ENCODE measurements around the gene MLC1.
A peak's percentile ranks its signal among the peaks of the same experiment; 100 is the strongest.

The MLC1 gene

DNA sequence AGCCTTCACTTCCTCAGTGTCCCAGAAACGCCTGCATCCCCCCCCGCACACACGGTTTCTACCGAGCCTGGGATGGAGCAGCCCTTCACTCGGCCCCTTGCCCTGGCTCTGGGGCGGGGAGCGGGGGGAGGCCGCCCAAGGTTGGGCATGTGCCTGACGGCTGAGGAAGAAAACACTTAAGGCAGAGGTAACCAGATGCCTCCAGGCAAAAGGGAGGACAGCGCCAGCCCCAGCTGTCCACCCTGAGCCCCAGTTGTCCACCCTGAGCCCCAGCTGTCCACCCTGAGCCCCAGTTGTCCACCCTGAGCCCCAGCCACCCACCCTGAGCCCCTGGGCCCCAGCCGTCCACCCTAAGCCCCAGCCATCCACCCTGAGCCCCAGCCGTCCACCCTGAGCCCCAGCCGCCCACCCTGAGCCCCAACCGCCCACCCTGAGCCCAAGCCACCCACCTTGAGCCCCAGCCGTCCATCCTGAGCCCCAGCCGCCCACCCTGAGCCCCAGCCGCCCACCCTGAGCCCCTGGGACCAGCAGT lies 23.3 kb downstream of the MLC1 start:
- no peak for DNase-seq (ENCODE audit: extremely low spot score)
- CTCF ChIA-PET = no interaction called here
- POLR2A ChIA-PET = no interaction called here
- TF ChIP-seq BHLHE40 (IDR thresholded peaks at IDR 0.05; ENCODE audit: borderline replicate concordance) = no peak

GRCh38 chr22:50061141-50061823 lies 23.9 kb downstream of the MLC1 start:
- no peak for DNase-seq (ENCODE audit: extremely low spot score)
- ChIA-PET CTCF (no interaction called here), POLR2A (no interaction called here)
- TF ChIP-seq SP1 (IDR thresholded peaks at IDR 0.05) (no peak), LEF1 (IDR thresholded peaks at IDR 0.05; ENCODE audit: borderline replicate concordance) (no peak)

DNA sequence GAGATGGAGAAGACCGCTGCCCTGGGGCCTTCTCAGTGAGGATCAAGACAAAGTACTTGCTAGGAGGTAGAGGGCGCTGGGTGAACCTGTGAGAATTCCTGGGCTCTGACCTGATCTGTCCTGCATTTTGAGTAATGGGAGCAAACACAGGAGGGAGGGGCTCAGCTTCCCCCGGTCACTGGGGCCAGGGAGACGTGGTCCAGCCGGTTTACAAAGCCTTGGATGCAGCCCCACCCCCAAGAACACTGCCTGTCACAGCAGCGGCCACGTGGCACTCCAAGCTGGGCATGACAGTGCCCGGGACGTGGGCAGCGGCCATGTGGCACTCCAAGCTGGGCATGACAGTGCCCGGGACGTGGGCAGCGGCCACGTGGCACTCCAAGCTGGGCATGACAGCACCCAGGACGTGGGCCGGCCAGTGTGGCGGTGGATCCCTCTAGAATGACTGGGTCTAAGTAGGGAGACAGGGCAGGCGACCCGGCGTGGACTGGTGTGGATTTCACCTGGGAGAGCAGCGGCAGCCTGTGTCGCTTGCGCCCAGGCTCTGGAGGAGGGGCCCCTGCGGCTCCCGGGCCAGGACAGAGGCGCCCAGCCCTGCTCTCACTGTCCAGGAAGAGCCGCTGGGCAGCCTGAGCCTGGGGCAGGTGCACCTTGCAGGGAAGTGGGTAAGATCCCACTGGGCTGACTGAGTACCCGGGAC lies 24.6 kb downstream of the MLC1 start:
- CTCF ChIA-PET = no interaction called here
- TF ChIP-seq L3MBTL2 (conservative IDR thresholded peaks at IDR 0.05) (no peak), ZNF384 (IDR thresholded peaks at IDR 0.05) (no peak), TARDBP (IDR thresholded peaks at IDR 0.05) (no peak), LEF1 (IDR thresholded peaks at IDR 0.05; ENCODE audit: borderline replicate concordance) (no peak), ELF4 (IDR thresholded peaks at IDR 0.05) (no peak), SP1 (IDR thresholded peaks at IDR 0.05) (no peak), ARNT (IDR thresholded peaks at IDR 0.05) (no peak), PKNOX1 (IDR thresholded peaks at IDR 0.05) (no peak), CTBP1 (IDR thresholded peaks at IDR 0.05; ENCODE audit: borderline replicate concordance) (no peak), FOXM1 (IDR thresholded peaks at IDR 0.05; ENCODE audit: borderline replicate concordance) (no peak), FOXA1 (IDR thresholded peaks at IDR 0.05) (no peak), FOXK2 (IDR thresholded peaks at IDR 0.05) (no peak), HDGF (IDR thresholded peaks at IDR 0.05; ENCODE audit: borderline replicate concordance) (no peak), NFRKB (IDR thresholded peaks at IDR 0.05) (no peak), SUZ12 (IDR thresholded peaks at IDR 0.05) (no peak), BHLHE40 (IDR thresholded peaks at IDR 0.05; ENCODE audit: borderline replicate concordance) (no peak)
- POLR2A ChIA-PET = no interaction called here
- no peak for DNase-seq (ENCODE audit: extremely low spot score)

- no peak for TF ChIP-seq ZNF384 (IDR thresholded peaks at IDR 0.05)
- no peak for TF ChIP-seq SP1 (IDR thresholded peaks at IDR 0.05)
- TF ChIP-seq FOXK2 (IDR thresholded peaks at IDR 0.05) = no peak
- TF ChIP-seq CTBP1 (IDR thresholded peaks at IDR 0.05; ENCODE audit: borderline replicate concordance) = no peak
- TF ChIP-seq FOXM1 (IDR thresholded peaks at IDR 0.05; ENCODE audit: borderline replicate concordance) = no peak
- no peak for TF ChIP-seq PKNOX1 (IDR thresholded peaks at IDR 0.05)
- no peak for TF ChIP-seq LEF1 (IDR thresholded peaks at IDR 0.05; ENCODE audit: borderline replicate concordance)
- TF ChIP-seq HDGF (IDR thresholded peaks at IDR 0.05; ENCODE audit: borderline replicate concordance) = no peak
- TF ChIP-seq ARNT (IDR thresholded peaks at IDR 0.05) = no peak
- TF ChIP-seq NFRKB (IDR thresholded peaks at IDR 0.05) = no peak
- no peak for DNase-seq (ENCODE audit: extremely low spot score)
- POLR2A ChIA-PET = no interaction called here
- CTCF ChIA-PET = interaction anchor here (1.0 to 1.1 kb wide), 2 partner anchors 26 to 29 kb away, joined by 3 to 4 read pairs; no protein-coding TSS in a partner anchor
These were observed 25.4 kb downstream of the MLC1 start for GRCh38 chr22:50059881-50060262.

DNA sequence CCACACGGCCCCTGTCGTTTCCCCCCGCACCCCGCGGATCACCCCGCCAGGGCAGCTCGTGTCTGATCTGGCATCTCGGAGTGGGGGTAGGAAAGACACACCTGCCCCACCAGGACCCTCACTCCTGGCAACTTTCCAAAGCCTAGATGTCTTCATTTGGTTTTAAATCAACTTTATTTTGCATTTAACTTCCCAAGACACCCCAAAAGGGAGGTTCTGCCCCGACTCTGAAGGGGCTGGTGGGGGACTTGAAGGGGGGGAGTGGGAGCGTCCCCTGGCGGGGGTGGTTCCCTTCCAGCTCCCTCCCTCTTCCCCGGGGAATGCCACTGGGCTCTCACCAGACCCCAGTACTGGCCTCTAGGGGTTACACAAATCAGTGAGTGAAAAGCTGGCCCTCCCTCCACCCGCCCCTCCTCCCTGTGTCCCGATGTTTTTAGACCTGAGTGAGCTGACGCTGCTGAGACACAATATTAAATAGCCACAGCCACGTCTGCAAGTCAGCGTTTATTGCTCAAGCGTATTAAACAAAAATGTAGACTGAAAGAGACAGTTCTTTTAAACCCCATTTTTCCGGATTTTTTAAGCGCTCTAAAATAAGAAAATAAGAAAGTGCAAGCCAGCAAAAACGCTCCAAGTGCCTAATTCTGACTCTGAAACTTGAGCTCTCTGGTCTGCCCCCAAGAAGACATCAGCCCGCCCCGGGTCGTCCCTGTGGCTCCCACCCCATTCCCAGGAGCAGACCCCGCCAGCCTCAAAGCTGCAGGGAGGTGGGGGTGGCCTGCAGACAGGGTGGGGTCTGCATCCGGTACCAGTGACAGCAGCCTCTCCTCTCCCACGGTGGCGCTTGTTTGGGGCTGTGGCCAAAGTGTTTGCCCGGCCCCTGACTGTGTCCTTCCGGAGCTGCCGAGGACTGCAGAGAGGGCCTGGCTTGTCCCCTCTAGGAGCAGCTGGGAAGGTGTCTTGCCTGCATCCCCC lies 26.0 kb downstream of the MLC1 start:
- peak; percentile 54 for DNase-seq (ENCODE audit: extremely low spot score)
- ChIA-PET CTCF (interaction anchor here (0.5 to 1.3 kb wide), 7 partner anchors 8 to 120 kb away, joined by 3 to 4 read pairs (median 3); no protein-coding TSS in a partner anchor), POLR2A (interaction anchor here (0.7 to 1.0 kb wide), 2 partner anchors 9 to 18 kb away, joined by 3 read pairs; no protein-coding TSS in a partner anchor)
- no peak for TF ChIP-seq ARNT (IDR thresholded peaks at IDR 0.05)
- no peak for TF ChIP-seq SUZ12 (IDR thresholded peaks at IDR 0.05)

DNA sequence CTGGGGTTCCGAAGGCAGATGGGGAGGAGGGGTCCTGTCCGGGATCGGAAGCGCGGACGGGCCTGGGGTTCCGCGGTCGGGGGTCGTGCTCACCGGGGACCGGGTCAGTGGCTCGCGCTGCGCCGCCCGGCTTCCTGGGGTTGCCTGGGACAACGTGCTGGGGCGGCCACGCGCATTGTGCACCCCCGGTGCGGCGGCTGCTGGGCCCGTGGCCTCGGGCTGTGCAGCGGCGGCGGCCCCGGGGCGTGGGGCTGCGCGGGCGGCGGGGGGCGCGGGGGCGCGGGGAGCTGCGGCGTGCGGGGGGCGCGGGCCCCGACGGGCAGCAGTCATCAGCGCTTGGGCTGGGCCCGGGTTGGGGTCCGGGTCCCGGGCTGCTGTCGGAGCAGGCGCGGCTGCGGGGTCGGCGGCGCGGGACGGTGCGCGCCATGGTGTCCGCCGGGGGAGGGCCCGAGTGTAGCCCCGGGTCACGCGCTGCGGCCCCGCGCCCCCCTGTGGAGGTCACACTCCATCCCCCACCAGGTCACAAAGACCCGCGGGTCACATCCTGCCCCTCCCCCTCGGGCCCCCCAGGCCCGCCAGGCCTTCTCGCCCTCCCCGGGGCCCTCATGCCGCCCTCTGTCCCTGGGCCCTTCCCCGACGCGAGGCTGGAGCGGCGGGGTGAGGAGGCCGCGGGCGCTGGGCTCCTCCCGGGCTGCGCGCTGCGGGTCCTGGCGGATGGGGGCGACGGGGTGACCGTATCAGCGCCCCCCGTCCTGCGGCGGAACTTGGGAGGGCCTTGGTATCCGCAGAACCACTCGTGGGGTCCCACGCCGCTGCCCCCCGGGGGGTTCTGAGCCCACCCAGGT lies 26.9 kb downstream of the MLC1 start, which contains the start of gene TTLL8:
TTLL8 (minus strand) TSS at position 238 of the 845 bp plus-strand sequence.
- ChIA-PET POLR2A (interaction anchor here (1.0 kb wide), 1 partner anchor 19 kb away, joined by 3 read pairs; no protein-coding TSS in a partner anchor), CTCF (interaction anchor here (1.1 to 1.3 kb wide), 2 partner anchors 8 to 62 kb away, joined by 3 read pairs; no protein-coding TSS in a partner anchor)
- no peak for DNase-seq (ENCODE audit: extremely low spot score)

More for the DNA sequence above, 26.9 kb downstream of the MLC1 start, which contains the start of gene TTLL8:
- TF ChIP-seq FOXA1 (IDR thresholded peaks at IDR 0.05) (no peak), NFRKB (IDR thresholded peaks at IDR 0.05) (no peak), FOXM1 (IDR thresholded peaks at IDR 0.05; ENCODE audit: borderline replicate concordance) (no peak), L3MBTL2 (conservative IDR thresholded peaks at IDR 0.05) (no peak), ARNT (IDR thresholded peaks at IDR 0.05) (no peak), HDGF (IDR thresholded peaks at IDR 0.05; ENCODE audit: borderline replicate concordance) (no peak), ZNF384 (IDR thresholded peaks at IDR 0.05) (no peak), SP1 (IDR thresholded peaks at IDR 0.05) (no peak), LEF1 (IDR thresholded peaks at IDR 0.05; ENCODE audit: borderline replicate concordance) (no peak), PKNOX1 (IDR thresholded peaks at IDR 0.05) (no peak), SUZ12 (IDR thresholded peaks at IDR 0.05) (no peak), FOXK2 (IDR thresholded peaks at IDR 0.05) (no peak)
